ENCODE measurements around the gene YIPF3.

GRCh38 chr6:43481591-43482236, 35.0 kb downstream of the YIPF3 start:
- TF ChIP-seq, protein P1, sequence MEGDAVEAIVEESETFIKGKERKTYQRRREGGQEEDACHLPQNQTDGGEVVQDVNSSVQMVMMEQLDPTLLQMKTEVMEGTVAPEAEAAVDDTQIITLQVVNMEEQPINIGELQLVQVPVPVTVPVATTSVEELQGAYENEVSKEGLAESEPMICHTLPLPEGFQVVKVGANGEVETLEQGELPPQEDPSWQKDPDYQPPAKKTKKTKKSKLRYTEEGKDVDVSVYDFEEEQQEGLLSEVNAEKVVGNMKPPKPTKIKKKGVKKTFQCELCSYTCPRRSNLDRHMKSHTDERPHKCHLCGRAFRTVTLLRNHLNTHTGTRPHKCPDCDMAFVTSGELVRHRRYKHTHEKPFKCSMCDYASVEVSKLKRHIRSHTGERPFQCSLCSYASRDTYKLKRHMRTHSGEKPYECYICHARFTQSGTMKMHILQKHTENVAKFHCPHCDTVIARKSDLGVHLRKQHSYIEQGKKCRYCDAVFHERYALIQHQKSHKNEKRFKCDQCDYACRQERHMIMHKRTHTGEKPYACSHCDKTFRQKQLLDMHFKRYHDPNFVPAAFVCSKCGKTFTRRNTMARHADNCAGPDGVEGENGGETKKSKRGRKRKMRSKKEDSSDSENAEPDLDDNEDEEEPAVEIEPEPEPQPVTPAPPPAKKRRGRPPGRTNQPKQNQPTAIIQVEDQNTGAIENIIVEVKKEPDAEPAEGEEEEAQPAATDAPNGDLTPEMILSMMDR (IDR thresholded peaks at IDR 0.05): no peak
- TF ChIP-seq, protein P2, sequence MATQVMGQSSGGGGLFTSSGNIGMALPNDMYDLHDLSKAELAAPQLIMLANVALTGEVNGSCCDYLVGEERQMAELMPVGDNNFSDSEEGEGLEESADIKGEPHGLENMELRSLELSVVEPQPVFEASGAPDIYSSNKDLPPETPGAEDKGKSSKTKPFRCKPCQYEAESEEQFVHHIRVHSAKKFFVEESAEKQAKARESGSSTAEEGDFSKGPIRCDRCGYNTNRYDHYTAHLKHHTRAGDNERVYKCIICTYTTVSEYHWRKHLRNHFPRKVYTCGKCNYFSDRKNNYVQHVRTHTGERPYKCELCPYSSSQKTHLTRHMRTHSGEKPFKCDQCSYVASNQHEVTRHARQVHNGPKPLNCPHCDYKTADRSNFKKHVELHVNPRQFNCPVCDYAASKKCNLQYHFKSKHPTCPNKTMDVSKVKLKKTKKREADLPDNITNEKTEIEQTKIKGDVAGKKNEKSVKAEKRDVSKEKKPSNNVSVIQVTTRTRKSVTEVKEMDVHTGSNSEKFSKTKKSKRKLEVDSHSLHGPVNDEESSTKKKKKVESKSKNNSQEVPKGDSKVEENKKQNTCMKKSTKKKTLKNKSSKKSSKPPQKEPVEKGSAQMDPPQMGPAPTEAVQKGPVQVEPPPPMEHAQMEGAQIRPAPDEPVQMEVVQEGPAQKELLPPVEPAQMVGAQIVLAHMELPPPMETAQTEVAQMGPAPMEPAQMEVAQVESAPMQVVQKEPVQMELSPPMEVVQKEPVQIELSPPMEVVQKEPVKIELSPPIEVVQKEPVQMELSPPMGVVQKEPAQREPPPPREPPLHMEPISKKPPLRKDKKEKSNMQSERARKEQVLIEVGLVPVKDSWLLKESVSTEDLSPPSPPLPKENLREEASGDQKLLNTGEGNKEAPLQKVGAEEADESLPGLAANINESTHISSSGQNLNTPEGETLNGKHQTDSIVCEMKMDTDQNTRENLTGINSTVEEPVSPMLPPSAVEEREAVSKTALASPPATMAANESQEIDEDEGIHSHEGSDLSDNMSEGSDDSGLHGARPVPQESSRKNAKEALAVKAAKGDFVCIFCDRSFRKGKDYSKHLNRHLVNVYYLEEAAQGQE (IDR thresholded peaks at IDR 0.05; ENCODE audit: low read depth, low read length): no peak
- TF ChIP-seq NRF1 (IDR thresholded peaks at IDR 0.05; ENCODE audit: low read depth, low read length): no peak

All from SK-N-SH (cell line).